Activated naive CD4-positive, alpha-beta T cell treated with anti-CD3 and anti-CD28 coated beads, Interleukin-2, amount 50 U/mL, for 16 hours (primary cell): ENCODE data around the gene SLCO1B3.
"Not testable (repeated sequence)": the region's sequence is repeated elsewhere in the genome, so short reads cannot be mapped to it uniquely, and the experiment has no call there.

ENCODE experiments used
- DNase-seq: peaks from one replicate; pipeline ENCODE4 v3.0.0-alpha.2; 2020

The SLCO1B3 gene

DNA sequence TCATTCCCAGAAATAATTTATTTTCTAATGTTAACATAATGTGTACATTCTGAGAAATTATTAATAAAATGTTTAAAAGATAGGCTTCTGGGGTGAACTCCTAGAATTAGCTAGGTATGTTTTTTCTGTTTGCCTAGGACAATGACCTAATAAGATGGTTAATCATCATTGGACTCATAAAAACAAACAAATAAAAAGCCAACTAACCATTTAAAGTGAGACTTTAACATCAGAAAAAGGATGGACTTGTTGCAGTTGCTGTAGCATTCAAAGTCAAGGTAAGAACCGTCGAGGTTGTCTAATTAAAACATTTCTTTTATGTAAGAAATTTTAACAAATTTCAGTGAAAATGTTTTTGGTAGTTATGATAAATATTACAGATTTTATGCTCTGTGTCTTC lies at the start of gene SLCO1B3:
SLCO1B3 (plus strand) TSS at position 219 of the 400 bp plus-strand sequence. CDS start 5,034 bp downstream, outside the sequence.
- DNase-seq = no peak

GRCh38 chr12:20777420-20777819 lies 33.1 kb upstream of the SLCO1B3 start:
- no peak for DNase-seq

GRCh38 chr12:20778969-20779368 lies 31.5 kb upstream of the SLCO1B3 start:
- DNase-seq = no peak

DNA sequence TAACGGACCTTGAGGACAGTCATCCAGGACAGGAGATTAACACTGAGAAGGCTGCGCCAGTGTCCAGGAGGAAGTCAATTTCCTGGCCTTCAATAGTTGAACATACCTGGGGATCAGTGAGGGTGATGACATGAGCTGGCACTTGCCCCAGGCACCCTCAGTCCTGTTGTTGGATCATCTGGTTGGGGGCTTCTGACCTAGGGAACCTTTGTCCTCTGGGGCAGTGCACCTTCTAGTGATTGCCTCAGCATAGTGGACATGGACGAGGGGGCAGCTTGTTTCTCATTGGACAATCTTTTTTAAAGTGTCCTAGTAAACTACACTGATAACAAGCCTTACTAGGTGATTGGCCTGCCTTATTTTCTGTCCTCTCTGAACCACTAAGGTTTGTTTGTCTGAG lies 30.5 kb upstream of the SLCO1B3 start:
- DNase-seq = not testable (repeated sequence)

- DNase-seq = not testable (repeated sequence)
Observed at GRCh38 chr12:20783796-20784357, 26.6 kb upstream of the SLCO1B3 start.

GRCh38 chr12:20792971-20793370 lies 17.5 kb upstream of the SLCO1B3 start:
- no peak for DNase-seq

DNA sequence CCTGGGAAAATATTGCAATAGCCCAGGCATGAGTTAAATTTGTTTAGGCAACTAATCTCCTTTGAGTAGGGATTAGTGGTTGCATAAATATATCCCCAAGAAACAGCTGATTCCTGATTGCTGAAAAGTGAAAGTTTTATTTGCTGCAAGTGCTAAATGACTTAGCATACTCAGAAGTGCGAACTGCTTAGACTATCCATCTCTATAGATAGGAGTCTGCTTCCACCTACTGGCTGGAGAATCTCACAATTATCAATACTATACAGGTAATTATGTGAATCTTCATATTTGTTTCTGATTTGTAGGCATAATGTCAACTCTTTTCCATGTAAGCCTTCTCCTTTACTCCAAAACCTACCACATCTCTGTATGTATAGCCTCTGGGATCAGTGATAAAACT lies 12.0 kb upstream of the SLCO1B3 start:
- no peak for DNase-seq

DNA sequence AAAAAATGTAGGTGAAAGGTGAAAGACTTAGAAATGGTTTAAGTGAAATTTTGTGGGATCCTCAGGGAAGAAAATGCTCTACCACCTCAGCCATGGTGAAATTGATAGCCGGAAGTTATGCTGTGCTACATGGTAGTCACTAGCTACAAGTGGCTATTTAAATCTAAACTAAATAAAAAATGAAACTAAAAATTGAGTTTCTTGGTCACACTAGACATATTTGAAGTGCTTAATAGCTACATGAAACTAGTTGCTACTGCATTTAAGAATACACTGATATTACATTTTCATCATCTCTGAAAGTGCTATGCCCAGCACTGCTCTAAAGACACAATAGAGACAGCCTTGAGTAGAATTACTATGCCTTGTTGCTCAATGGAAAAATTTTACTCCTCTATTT lies 10.3 kb upstream of the SLCO1B3 start:
- no peak for DNase-seq

DNA sequence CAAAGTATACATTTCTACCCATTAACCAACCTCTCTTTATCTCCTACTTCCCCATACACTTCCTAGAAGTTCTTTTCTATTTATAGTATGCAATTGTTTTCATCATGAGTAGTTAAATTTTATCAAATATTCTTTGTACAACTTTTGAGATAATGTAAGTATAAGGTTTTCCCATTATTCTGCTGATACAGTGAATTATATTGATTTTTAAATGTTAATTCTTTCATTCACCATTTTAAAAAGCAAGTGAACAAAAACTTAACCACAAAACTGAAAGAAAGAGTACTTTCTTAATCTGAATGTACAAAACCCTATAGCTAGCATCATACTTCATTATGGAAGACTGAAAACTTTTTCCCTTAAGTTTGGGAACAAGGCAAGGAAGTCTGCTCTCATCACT lies 9.5 kb upstream of the SLCO1B3 start:
- DNase-seq = no peak

DNA sequence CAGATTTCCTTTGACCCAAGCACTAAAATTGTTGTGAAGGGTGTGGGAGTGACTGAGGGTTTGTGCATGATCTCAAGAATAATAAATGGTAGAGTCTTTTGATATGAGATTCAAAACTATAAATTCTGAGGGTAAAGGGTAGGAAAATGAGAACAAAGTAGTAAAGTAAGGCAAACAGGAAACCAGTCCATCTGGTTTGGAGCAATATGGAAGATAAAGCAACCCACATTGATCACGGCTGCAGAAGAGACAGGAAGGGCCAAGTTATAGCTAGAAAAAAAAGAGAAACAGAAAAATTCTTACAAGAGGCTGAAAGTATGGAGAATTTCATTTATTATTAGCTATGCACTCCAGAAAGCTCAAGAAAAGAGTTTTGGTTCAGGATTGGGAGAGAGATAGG lies 4.6 kb upstream of the SLCO1B3 start:
- DNase-seq = no peak

DNA sequence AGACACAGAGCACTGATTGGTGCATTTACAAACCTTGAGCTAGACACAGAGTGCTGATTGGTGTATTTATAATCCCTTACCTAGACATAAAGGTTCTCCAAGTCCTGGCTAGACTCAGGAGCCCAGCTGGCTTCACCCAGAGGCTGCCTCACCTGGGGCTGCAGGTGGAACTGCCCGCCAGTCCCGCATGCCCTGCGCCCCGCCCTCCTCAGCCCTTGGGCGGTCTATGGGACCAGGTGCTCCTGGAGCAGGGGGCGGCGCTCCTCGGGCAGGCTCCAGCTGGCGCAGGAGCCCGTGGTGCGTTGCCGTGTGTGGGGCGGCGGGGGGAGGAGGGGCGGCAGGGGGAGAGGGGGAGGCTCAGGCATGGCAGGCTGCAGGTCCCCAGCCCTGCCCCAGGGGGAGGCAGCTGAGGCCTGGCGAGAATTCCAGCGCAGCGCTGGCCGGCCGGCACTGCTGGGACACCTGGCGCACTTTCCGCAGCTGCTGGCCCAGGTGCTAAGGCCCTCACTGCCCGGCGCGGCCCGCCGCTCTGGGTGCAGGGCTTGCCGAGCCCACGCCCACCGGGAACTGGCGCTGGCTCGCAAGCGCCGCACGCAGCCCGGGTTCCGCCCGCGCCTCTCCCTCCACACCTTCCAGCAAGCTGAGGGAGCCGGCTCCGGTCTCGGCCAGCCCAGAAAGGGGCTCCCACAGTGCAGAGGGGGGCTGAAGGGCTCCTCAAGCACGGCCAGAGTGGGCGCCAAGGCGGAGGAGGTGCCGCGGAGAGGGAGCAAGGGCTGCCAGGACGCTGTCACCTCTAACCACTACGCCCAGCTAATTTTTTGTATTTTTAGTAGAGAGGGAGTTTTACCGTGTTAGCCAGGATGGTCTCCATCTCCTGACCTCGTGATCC lies 3.1 kb upstream of the SLCO1B3 start:
- no peak for DNase-seq

- no peak for DNase-seq
Observed at GRCh38 chr12:20808521-20808920, 2.0 kb upstream of the SLCO1B3 start.

DNA sequence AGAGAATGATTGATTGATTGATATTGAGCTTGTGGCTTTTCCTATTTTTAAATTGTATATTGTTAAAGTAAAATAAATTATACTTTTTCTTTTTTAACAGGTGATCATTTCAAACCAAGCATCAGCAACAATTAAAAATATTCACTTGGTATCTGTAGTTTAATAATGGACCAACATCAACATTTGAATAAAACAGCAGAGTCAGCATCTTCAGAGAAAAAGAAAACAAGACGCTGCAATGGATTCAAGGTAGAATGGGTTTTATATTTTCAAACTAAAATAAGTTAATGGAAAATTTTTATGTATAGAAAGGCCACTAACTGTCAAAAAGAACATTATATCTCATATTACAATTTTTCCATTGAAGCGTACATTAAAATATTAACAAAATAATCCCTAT lies 5.1 kb downstream of the SLCO1B3 start:
- no peak for DNase-seq

DNA sequence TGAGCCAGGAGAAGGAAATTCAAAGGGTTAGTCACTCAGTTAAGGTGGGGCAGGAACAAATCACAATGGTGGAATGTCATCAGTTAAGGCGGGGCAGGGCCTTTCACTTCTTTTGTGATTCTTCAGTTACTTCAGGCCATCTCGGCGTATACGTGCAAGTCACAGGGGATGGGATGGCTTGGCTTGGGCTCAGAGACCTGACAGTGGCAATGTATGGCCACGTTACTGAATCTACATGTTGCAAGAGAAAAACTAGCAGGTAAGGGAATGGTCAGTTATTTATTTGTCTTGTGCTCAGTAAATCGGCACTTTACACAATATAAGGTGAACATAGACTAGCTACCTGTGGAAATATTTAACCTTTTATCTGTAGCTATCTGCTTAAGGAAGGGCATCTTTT lies 11.9 kb downstream of the SLCO1B3 start:
- no peak for DNase-seq

- no peak for DNase-seq
Observed at GRCh38 chr12:20822925-20823324, 12.4 kb downstream of the SLCO1B3 start.

GRCh38 chr12:20829919-20830318 lies 19.4 kb downstream of the SLCO1B3 start:
- DNase-seq = no peak

DNA sequence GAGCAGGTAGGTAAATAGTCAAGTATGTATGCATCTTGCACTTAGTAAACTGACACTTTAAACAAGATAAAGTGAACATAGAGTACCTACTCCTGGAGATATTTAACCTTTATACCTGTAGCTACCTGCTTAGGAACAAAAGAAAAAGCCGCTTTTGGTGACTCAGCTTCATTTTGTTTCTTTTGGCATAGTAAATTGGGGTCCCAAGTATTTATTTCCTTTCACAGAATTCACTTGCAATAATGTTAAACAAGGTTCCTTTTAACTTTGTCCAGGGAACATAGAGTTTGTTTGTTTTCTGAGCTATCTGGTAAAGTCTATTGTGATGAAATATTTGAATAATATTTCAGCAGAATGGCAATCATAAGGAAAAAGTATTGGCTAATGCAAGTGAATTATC lies 20.0 kb downstream of the SLCO1B3 start:
- no peak for DNase-seq

DNA sequence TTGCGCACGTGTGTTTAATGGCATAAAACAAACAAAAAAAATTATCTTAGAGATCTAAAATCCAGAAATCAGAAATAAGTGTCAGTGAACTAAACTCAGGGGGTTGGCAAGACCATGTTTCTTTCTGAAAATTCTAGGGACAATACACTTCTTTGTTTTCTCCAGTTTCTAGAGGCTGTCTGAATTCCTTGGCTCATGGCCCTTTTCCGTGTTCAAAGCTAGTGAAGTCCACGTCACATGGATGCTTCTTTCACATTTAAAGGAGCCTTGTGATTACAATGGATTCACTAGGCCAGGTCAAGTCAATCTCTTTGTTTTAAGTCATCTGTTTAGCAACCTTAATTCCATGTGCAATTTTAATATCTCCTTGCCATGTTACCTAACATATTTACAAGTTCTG lies 22.4 kb downstream of the SLCO1B3 start:
- DNase-seq = no peak

- DNase-seq = no peak
Observed at GRCh38 chr12:20852649-20853048, 42.1 kb downstream of the SLCO1B3 start.

GRCh38 chr12:20863056-20863455 lies 52.6 kb downstream of the SLCO1B3 start:
- DNase-seq = no peak

DNA sequence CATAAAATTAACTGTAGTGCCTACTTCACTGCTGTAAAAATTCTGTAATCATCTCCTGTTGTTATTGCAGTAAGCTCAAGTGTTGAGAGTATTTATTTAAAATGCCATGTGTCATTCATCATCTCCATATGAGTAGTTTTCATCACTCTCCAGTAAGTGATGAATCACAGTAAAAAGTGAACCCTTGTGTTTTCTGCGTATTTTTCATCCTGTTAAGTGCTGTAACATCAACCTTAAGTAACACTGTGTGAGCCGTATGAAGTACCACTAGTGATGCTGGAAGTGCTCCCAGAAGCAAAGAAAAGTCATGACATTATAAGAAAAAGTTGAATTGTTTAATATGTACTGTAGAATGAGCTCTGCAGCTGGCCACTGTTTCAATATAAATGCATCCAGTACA lies 55.4 kb downstream of the SLCO1B3 start:
- DNase-seq = no peak

DNA sequence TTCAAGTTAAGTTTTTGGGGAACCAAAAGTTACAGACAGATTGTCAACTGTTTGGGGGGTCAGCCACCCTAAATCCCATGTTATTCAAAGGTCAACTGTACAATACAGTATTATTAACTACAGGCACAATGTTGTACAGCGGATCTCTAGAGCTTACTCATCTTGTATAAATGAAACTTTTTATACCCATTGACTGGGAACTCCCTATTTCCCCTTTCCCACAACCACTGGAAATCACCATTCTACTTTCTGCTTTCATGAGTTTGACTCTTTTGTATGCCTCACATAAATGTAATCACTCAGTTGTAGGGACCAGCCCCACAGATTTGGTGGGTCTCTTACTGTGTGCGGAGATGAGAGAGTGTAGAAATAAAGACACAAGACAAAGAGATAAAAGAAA lies 57.8 kb downstream of the SLCO1B3 start:
- DNase-seq = no peak

- no peak for DNase-seq
Observed at GRCh38 chr12:20883288-20883687, 72.8 kb downstream of the SLCO1B3 start.

GRCh38 chr12:20885116-20885515 lies 74.6 kb downstream of the SLCO1B3 start:
- DNase-seq = no peak

DNA sequence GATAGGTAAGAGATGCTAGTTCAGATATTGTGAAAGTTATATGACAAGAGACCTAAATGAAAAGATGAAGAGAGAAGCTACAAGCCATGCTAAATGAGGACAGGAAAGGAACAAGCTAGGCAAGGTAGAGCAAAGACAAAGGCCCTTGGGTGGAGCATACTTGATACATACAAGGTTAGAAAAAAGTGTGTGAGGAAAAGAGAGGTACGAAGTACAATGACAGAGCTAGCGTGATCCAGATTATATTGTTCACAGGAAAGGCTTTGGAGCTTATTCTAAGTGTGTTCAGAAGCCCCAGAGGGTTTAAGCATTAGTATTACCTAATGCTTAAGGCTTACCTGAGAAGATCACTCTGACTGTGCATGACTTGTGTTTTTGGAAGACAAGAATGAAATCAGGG lies 75.0 kb downstream of the SLCO1B3 start:
- DNase-seq = no peak
